Activated CD8-positive, alpha-beta memory T cell treated with anti-CD3 and anti-CD28 coated beads, Interleukin-2, amount 50 U/mL, for 48 hours (primary cell): ENCODE results near the gene TAF6.

Experiments used
- DNase-seq: peaks from one replicate; pipeline ENCODE4 v3.0.0-alpha.2; 2020

TAF6 gene

GRCh38 chr7:100091411-100092181 lies 27.6 kb downstream of the TAF6 start:
- peak; percentile 76 for DNase-seq

DNA sequence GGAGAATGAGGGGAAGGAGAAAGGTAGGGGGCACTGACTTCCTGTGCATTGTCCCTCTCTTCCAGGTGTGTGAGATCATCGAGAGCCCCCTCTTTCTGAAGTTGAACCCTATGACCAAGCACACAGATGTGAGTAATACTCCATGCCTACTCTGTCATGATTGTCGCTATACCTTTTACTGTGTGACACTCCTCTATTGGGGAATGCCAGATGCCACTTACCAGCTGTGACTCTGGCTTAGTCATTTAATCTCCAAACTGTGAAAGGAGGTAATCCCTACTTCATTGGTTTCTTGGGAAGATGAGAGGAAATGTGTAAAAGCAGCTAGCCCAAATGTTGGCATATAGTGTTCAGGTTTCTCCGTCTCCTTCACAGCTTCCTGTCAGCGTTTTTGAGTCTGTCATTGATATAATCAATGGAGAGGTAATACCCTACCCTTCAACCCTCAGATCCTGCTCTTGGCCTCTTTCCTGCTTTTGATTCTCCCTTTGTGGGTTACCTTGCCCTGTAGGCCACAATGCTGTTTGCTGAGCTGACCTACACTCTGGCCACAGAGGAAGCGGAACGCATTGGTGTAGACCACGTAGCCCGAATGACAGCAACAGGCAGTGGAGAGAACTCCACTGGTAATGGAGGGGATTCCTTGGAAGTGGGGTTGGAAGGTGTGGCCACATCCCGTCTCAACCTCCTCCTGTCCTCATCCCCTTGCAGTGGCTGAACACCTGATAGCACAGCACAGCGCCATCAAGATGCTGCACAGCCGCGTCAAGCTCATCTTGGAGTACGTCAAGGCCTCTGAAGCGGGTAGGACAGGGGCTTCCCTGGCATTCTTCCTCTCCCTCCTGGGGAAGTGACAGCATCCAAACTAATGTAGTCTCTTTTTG lies 28.4 kb downstream of the TAF6 start:
- peak; percentile 71 for DNase-seq

GRCh38 chr7:100089458-100090196 lies 29.5 kb downstream of the TAF6 start:
- no peak for DNase-seq

- DNase-seq = peak; percentile 97
These were observed 30.3 kb downstream of the TAF6 start, which contains the start of gene COPS6 for GRCh38 chr7:100088621-100089457. TSS of gene COPS6 (plus strand) at chr7:100088969. CDS start at chr7:100088991, 22 bp downstream.

DNA sequence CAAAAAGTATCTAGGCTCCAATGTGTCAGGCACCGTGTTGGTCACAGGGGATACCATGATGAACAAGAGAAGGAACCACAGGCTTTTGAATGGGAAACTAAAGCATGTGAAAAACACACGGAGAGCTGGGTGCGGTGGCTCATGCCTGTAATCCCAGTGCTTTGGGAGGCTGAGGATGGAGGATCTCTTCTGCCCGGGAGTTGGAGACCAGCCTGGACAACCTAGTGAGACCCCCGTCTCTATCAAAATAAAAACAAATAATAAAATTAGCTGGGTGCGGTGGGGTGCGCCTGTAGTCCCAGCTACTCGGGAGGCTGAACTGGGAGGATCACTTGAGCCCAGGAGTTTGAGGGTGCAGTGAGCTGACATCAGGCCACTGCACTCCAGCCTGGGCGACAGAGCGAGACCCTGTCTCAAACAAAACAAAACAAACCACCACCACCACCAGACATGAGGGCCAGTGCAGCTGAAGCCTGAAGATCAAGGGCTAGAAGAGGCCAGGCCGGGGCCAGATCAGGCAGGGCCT lies 31.0 kb downstream of the TAF6 start:
- DNase-seq = no peak

DNA sequence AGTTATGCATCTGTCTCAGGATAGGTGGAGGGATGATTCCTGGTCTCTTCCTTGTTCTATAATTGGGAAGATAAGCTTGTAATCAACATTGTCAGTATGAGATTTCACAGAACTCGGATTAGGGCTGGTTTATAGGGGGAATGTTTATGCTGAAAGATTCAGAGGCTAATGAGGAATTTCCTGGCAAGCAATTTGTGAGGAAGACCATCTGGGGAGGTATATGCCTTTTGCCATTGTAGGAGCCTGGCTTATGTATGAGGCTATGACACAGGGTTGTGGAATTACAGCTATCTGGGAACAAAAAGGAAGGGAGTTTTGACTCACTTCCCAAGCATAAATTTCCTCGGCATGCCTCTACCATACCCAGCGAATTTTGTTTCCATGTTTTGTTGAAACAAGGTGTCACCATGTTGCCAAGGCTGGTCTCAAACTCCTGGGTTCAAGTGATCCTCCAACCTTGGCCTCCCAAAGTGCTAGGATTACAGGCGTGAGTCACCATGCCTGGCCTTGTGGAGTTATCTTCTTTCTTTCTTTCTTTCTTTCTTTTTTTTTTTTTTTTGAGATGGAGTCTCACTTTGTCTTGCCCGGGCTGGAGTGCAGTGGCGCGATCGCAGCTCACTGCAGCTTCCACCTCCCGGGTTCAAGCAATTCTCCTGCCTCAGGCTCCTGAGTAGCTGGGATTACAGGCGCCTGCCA lies 32.0 kb downstream of the TAF6 start:
- no peak for DNase-seq

- DNase-seq = no peak
These were observed 33.6 kb downstream of the TAF6 start for GRCh38 chr7:100085515-100085914.

- no peak for DNase-seq
These were observed 36.2 kb downstream of the TAF6 start for GRCh38 chr7:100082978-100083377.

- DNase-seq = peak; percentile 99
These were observed 37.5 kb downstream of the TAF6 start, which contains the start of gene ZNF3 for GRCh38 chr7:100081535-100082102. TSS of gene ZNF3 (minus strand) at chr7:100081723. CDS start at chr7:100077357, 4,366 bp downstream.

DNA sequence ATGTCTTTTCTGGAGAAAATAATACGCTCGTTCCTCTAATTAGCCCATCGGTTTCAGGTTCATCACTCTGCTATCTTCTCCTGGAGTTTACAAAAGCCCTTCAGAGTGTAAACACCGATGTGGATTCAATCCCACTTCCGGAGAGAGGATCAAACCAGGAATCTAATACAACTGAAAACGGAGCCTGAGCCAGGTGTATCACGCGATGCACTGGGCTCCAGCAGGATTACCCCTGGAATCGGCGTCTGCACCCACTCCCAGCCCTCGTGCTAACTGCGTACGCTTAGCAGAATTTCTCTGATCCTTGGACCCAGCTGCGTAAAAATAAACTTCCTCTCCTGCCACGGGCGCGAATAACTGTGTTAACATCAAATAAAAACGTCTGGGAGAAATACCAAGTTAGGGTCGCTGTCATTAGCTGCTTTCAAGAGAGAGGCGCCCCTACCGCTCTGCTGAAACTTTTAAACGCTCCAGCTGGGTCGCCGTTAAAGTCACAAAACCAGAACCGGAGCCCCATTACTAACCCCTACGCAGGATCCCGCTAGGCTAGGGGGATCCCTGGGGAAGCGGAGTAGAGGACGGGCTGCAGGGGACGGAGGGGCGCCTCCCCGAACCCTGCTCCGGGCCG lies 38.1 kb downstream of the TAF6 start:
- DNase-seq = no peak

DNA sequence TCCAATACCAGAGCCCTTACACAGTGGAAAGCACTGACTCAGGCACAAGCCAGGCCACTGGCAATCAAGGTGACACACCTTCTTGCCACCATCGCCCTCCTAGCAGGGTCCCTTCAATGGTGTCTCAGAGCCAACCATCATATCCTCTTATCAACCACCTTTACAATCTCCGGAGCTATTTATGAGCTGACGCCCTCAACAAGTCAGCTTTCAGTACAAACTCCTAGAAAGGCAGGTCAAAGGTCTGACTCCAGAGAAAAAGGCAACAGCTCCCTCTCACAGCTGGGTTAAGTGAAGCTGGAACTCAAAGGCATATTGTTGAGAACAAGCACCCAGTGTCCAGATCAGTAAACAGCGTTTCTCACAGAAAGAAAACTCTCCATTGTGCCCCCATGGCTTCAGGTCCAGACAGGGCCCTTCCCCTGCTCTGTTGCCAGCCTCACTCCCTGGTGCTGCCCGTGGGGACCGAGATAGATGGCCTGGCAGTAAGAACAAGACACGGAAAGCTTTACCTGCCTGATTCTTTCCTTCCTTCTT lies 40.1 kb downstream of the TAF6 start:
- no peak for DNase-seq

GRCh38 chr7:100077205-100077604 lies 42.0 kb downstream of the TAF6 start:
- no peak for DNase-seq

DNA sequence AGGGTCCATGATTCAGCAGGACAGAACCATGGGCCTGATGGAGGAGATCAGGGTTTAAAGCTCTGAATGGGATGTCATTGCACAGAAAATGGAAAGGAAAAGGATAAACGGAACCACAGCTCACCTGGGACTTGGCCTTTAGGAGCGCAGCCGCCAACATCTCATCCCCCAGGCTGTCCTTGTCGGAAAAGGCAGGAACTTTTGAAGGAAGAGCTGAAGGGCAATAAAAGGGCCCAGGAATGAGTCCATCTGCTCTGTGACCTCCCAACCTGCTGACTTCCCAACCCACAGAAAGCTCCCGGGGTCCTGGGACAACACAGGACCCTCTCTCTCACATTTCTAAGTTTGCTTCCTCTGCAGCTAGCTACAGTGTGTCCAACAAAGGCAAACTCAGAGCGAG lies 43.7 kb downstream of the TAF6 start:
- DNase-seq = no peak

- no peak for DNase-seq
These were observed 44.3 kb downstream of the TAF6 start for GRCh38 chr7:100074841-100075240.

DNA sequence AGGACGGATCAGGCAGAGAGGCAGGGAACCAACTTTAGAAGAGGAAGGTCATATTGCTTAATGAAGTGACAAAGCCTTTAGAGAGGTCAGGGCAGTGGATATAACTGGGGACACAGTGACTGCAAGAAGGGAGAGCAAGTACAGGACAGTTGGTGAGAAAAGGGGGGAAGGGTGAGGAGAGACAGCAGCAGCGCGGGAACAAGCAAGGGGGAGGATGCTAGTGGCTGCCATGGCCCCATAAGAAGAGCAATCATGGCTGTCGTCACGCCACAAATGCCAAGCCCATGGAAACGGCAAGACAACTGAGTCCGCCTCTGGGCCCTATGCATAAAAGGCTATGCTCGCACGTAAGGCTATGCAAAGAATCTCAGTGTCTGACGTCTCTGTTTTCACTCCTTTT lies 46.7 kb downstream of the TAF6 start:
- no peak for DNase-seq

GRCh38 chr7:100071018-100071723 lies 48.0 kb downstream of the TAF6 start:
- DNase-seq = no peak

- DNase-seq = no peak
These were observed 49.2 kb downstream of the TAF6 start for GRCh38 chr7:100069991-100070390.

DNA sequence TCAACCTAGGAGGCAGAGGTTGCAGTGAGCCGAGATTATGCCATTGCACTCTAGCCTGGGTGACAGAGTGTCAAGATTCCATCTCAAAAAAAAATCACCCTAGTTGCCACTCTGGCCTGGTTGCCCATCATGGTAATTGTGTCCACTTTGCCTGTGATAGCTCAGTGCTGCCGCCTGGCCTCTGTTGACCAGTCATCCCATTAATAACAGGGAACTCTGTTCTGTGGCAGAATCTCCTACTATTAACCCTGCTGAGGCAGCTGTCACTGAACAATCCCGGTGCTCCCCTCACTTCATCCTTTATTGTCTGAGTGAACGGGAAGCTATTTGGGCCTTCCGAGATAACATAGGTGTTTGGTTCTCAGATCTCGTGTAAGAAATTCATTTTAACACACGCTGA lies 52.2 kb downstream of the TAF6 start:
- DNase-seq = no peak

DNA sequence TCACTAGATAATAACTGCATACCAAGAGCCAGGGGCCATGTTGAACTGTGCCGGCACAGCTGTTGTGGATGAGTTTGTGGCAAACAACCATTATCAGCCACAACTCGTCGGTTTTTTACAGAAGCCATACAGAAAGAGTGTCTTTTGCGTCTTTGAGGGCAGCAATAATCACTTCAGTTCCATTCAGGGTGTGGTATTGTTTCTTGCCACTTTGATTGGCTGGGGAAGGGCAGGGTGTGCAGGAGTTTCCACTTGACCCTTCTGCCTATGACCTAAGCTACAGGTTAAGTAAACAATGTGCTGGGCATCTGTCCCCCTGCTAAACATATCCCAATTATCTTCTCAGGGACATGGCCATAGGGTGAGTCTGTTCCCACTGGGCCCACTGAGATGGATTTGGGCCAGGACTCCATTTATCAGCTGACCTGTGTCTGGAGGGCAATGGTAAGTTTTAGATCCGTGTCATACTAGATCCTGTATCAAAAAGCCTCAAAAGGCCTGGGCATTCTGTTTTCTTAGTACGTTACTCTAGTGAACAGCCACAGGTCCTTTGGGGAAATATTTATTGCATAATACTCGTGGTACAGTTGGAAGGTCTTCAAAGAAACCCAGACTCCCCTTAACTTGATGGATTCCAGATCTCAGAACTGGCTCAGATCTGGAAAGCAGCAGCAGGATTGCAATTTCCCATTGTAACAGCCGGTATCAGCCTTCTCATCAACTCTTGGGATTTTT lies 53.5 kb downstream of the TAF6 start:
- DNase-seq = no peak
